SU-DHL-6 (cell line): ENCODE results near the gene MEIS2.

ENCODE experiments used
- H2AFZ ChIP-seq: fragments of 200-600 bp; sonication (generic); 2 replicates; pipeline ENCODE4 v1.6.1; 2014; ENCODE audit warnings: low read depth, mild to moderate bottlenecking, moderate library complexity, mixed read lengths, antibody characterized with exemption, low read length; ENCODE audit not compliant: severe bottlenecking
- H3F3A ChIP-seq: fragments of 200-600 bp; shearing (Covaris generic); 2 replicates; pipeline ENCODE4 v1.6.0; 2016; ENCODE audit warnings: antibody characterized with exemption, mild to moderate bottlenecking; ENCODE audit not compliant: insufficient read depth
- H3K27ac ChIP-seq: fragments of 200-600 bp; sonication (generic); 2 replicates; pipeline ENCODE4 v1.5.1; 2016; ENCODE audit warnings: low read depth, mild to moderate bottlenecking, low read length, moderate library complexity, mixed read lengths
- H3K27me3 ChIP-seq: fragments of 200-600 bp; sonication (generic), shearing (Covaris generic); 2 replicates; pipeline ENCODE4 v1.6.0; 2014; ENCODE audit warnings: mild to moderate bottlenecking, low read length
- H3K36me3 ChIP-seq: fragments of 200-600 bp; sonication (generic); 2 replicates; pipeline ENCODE4 v1.6.1; 2014; ENCODE audit warnings: mild to moderate bottlenecking, low read length, mixed read lengths
- H3K4me2 ChIP-seq: fragments of 300-600, 200-600 bp; shearing (Covaris generic), sonication (generic); 2 replicates; pipeline ENCODE4 v1.6.0; 2014; ENCODE audit warnings: low read length, low read depth, mild to moderate bottlenecking; ENCODE audit not compliant: poor library complexity, severe bottlenecking
- H3K4me3 ChIP-seq: fragments of 200-600 bp; sonication (generic); 2 replicates; pipeline ENCODE4 v1.5.1; 2014; ENCODE audit warnings: antibody characterized with exemption, low read length, mild to moderate bottlenecking, mixed read lengths; ENCODE audit not compliant: insufficient read depth, poor library complexity, severe bottlenecking
- H3K79me2 ChIP-seq: fragments of 200-600 bp; sonication (generic); 2 replicates; pipeline ENCODE4 v1.6.1; 2014; ENCODE audit warnings: mild to moderate bottlenecking, low read length, moderate library complexity; ENCODE audit not compliant: insufficient read depth
- H3K9ac ChIP-seq: fragments of 200-600 bp; sonication (generic); 2 replicates; pipeline ENCODE4 v1.7.0; 2014; ENCODE audit warnings: mild to moderate bottlenecking, low read length
- H3K9me2 ChIP-seq: fragments of 200-600 bp; sonication (generic); replicated peaks from 2 replicates; pipeline ENCODE4 v1.6.1; 2014; ENCODE audit warnings: low read length; ENCODE audit not compliant: insufficient read depth
- H3K9me3 ChIP-seq: fragments of 200-600 bp; sonication (generic); 2 replicates; pipeline ENCODE4 v1.6.1; 2014; ENCODE audit warnings: low read length, mixed read lengths; ENCODE audit not compliant: insufficient read depth
- H4K20me1 ChIP-seq: fragments of 200-600 bp; sonication (generic); 2 replicates; pipeline ENCODE4 v1.6.1; 2014; ENCODE audit warnings: low read depth, mild to moderate bottlenecking, antibody characterized with exemption, low read length, moderate library complexity, mixed read lengths
- CTCF ChIP-seq: fragments of 200-600 bp; sonication (generic); IDR thresholded peaks from one replicate; pipeline ENCODE4 v1.5.1; 2017; ENCODE audit warnings: antibody characterized with exemption, mild to moderate bottlenecking, low read length, moderate library complexity; ENCODE audit not compliant: insufficient read depth, poor library complexity, severe bottlenecking
- EZH2phosphoT487 ChIP-seq: fragments of 200-600 bp; sonication (generic), shearing (Covaris generic); conservative IDR thresholded peaks from 2 replicates; pipeline ENCODE4 v1.6.1; 2018; ENCODE audit warnings: mild to moderate bottlenecking, antibody characterized with exemption, low read length, moderate library complexity, mixed read lengths

Gene MEIS2

GRCh38 chr15:37095770-37096557 lies 4.4 kb downstream of the MEIS2 start:
- Histone ChIP-seq H3K9ac (no peak overlapping the region), H3K27ac (no peak overlapping the region), H3K79me2 (peaks cover 43% of the 10 kb centered on the region), H4K20me1 (no peaks in the 10 kb centered on the region), H3K9me3 (no peaks in the 10 kb centered on the region), H3K4me3 (no peak overlapping the region), H3F3A (peaks cover 14% of the 10 kb centered on the region; the same call in 1 of the 2 replicates), H3K4me2 (no peak overlapping the region), H2AFZ (no peak overlapping the region), H3K27me3 (no peaks in the 10 kb centered on the region), H3K9me2 (no peaks in the 10 kb centered on the region), H3K36me3 (peaks cover 12% of the 10 kb centered on the region)
- TF ChIP-seq EZH2phosphoT487 (no peak), CTCF (no peak)

DNA sequence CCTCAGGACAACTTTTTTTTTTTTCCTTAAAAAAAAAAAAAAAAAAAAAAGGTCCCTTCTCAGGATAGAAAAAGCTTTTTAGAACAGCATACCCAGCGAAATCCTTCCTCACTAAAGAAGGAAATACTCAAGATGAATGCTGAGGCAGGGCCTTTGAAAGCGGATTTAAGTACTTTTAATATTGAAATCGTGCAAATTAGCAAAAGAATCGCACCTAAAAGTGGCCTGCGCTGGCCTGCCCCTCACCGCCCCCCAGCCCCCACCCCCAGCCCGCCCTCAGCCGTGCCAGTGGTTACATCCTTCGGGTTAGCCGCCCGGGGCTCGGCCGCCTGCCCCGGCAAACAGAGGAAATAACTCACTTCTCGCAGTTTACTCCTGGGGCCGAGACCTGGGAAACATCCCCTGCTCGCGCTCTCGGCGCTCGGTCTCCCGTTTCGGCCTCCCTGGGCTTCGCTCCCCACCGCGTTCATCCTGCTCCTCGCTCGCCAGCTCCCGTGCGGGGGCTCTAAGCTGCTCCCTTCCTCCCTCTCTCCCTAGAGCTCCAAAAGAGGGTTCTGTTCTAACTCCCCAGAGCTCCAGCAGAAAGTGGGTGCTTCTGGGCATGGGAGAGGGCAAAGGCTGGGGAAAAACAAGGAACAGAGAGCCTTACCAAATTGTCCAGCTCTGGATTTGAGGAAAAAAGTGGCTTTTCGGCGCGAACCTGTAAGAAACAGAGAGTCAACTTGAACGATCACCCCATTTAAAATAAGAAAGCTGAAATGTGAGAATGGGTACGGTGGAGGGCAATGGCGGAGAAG lies 5.2 kb downstream of the MEIS2 start:
- Histone ChIP-seq H3K4me3 (no peak overlapping the region), H3K9me2 (no peaks in the 10 kb centered on the region), H3K79me2 (peaks cover 49% of the 10 kb centered on the region), H4K20me1 (no peaks in the 10 kb centered on the region), H3K9me3 (no peaks in the 10 kb centered on the region), H2AFZ (no peak overlapping the region), H3F3A (peaks cover 8% of the 10 kb centered on the region; the same call in 1 of the 2 replicates), H3K9ac (no peak overlapping the region), H3K27ac (no peak overlapping the region), H3K4me2 (no peak overlapping the region), H3K27me3 (no peaks in the 10 kb centered on the region), H3K36me3 (peaks cover 12% of the 10 kb centered on the region)
- TF ChIP-seq EZH2phosphoT487: no peak
- no peak for TF ChIP-seq CTCF

- Histone ChIP-seq H3K9me2 (no peaks in the 10 kb centered on the region), H3K27ac (no peak overlapping the region), H3K9ac (no peak overlapping the region), H3K27me3 (no peaks in the 10 kb centered on the region), H3K4me2 (no peak overlapping the region), H2AFZ (no peak overlapping the region), H3K36me3 (peaks cover 18% of the 10 kb centered on the region), H3K9me3 (no peaks in the 10 kb centered on the region), H3K79me2 (peaks cover 49% of the 10 kb centered on the region), H3F3A (0 out of 2 replicates have a peak, but pooled peaks cover under 1% of the 10 kb centered on the region), H3K4me3 (no peak overlapping the region), H4K20me1 (no peaks in the 10 kb centered on the region)
- TF ChIP-seq EZH2phosphoT487 (no peak), CTCF (no peak)
Observed at GRCh38 chr15:37094333-37094914, 5.9 kb downstream of the MEIS2 start.
